HG03196 (cell line): ENCODE measurements around the gene SYT9.

Source experiments
- ATAC-seq: cut with Tn5 transposase; IDR thresholded peaks from one replicate; pipeline ENCODE4 v1.9.1; 2021; ENCODE audit not compliant: unreplicated experiment

The SYT9 gene

GRCh38 chr11:7251836-7252682, at the start of gene SYT9:
Gene SYT9 (plus strand): TSS chr11:7251904. CDS start chr11:7252187, 283 bp downstream.
- ATAC-seq = no peak

- ATAC-seq = no peak
These were observed 49.3 kb upstream of the SYT9 start for GRCh38 chr11:7202412-7202811.

GRCh38 chr11:7204778-7205177, 46.9 kb upstream of the SYT9 start:
- no peak for ATAC-seq

GRCh38 chr11:7208391-7208790, 43.3 kb upstream of the SYT9 start:
- ATAC-seq = no peak

- ATAC-seq = no peak
These were observed 32.2 kb upstream of the SYT9 start for GRCh38 chr11:7219491-7219890.

GRCh38 chr11:7220636-7221035, 31.1 kb upstream of the SYT9 start:
- no peak for ATAC-seq

GRCh38 chr11:7222619-7223018, 29.1 kb upstream of the SYT9 start:
- ATAC-seq = no peak

GRCh38 chr11:7239877-7240276, 11.8 kb upstream of the SYT9 start:
- no peak for ATAC-seq

GRCh38 chr11:7245341-7245740, 6.4 kb upstream of the SYT9 start:
- ATAC-seq = no peak

- no peak for ATAC-seq
These were observed 5.5 kb upstream of the SYT9 start for GRCh38 chr11:7246179-7246578.

GRCh38 chr11:7250166-7250565, 1.5 kb upstream of the SYT9 start:
- ATAC-seq = no peak

- no peak for ATAC-seq
These were observed 243 bp upstream of the SYT9 start for GRCh38 chr11:7251487-7251835.

GRCh38 chr11:7252683-7253213, 1.0 kb downstream of the SYT9 start:
- no peak for ATAC-seq

GRCh38 chr11:7253800-7254199, 2.1 kb downstream of the SYT9 start:
- ATAC-seq = no peak

GRCh38 chr11:7254731-7255291, 3.1 kb downstream of the SYT9 start:
- no peak for ATAC-seq

- no peak for ATAC-seq
These were observed 5.2 kb downstream of the SYT9 start for GRCh38 chr11:7256943-7257342.

- no peak for ATAC-seq
These were observed 6.0 kb downstream of the SYT9 start for GRCh38 chr11:7257724-7258123.

GRCh38 chr11:7261578-7261977, 9.9 kb downstream of the SYT9 start:
- ATAC-seq = no peak

GRCh38 chr11:7262672-7263071, 11.0 kb downstream of the SYT9 start:
- no peak for ATAC-seq

GRCh38 chr11:7263842-7264241, 12.1 kb downstream of the SYT9 start:
- ATAC-seq = no peak

GRCh38 chr11:7268758-7269157, 17.1 kb downstream of the SYT9 start:
- no peak for ATAC-seq

- ATAC-seq = no peak
These were observed 18.6 kb downstream of the SYT9 start for GRCh38 chr11:7270233-7270865.
